Measurements from ENCODE around the gene PANX1.

PANX1 gene

GRCh38 chr11:94142308-94143281 is 14.0 kb downstream of the PANX1 start:
- Histone ChIP-seq H3K4me1 (ENCODE audit: control extremely low read depth in 1 of 4, control insufficient read depth in 4 of 4, insufficient read depth in 4 of 4, low read length in 3 of 4) (peaks cover 0 to 15% (median 10%) of the 10 kb centered on the region in 4 experiments), H3K4me3 (ENCODE audit: control insufficient read depth in 1 of 7, extremely low read depth in 1 of 7, insufficient read depth in 4 of 7, low read depth in 2 of 7, low read length in 6 of 7) (no peak overlapping the region), H3K36me3 (ENCODE audit: control insufficient read depth in 4 of 4, insufficient read depth in 4 of 4, low read length in 3 of 4) (no peaks in the 10 kb centered on the region), H3K9me3 (ENCODE audit: control extremely low read depth in 1 of 5, control insufficient read depth in 4 of 5, insufficient read depth in 2 of 5, low read depth in 1 of 5, low read length in 4 of 5) (peaks cover 0 to 10% (median 0%) of the 10 kb centered on the region in 5 experiments), H3K27me3 (replicated peaks in 2 of 5; ENCODE audit: control insufficient read depth in 4 of 5, insufficient read depth in 5 of 5, low read length in 4 of 5) (no peaks in the 10 kb centered on the region), H3K27ac (ENCODE audit: insufficient read depth in 1 of 2, low read depth in 1 of 2, low read length in 2 of 2, poor library complexity in 1 of 2, severe bottlenecking in 2 of 2) (no peak overlapping the region)
- WGBS (ENCODE audit: insufficient coverage): 97% methylated on average over 6 of the region's 7 CpGs
- ChIA-PET CTCF (interaction anchor here (1.3 to 1.5 kb wide), 2 partner anchors 13 to 42 kb away, joined by 3 read pairs; no protein-coding TSS in a partner anchor), POLR2A (interaction anchor here (0.6 kb wide), 1 partner anchor 26 kb away, joined by 3 read pairs; no protein-coding TSS in a partner anchor)
- DNase-seq: no peak

GRCh38 chr11:94144216-94144615 is 15.6 kb downstream of the PANX1 start:
- ChIA-PET CTCF (interaction anchor here (1.0 to 1.5 kb wide), 3 partner anchors 9 to 40 kb away, joined by 3 to 4 read pairs (median 3); no protein-coding TSS in a partner anchor), POLR2A (no interaction called here)
- Histone ChIP-seq H3K27me3 (replicated peaks in 2 of 5; ENCODE audit: control insufficient read depth in 4 of 5, insufficient read depth in 5 of 5, low read length in 4 of 5) (no peaks in the 10 kb centered on the region), H3K36me3 (ENCODE audit: control insufficient read depth in 4 of 4, insufficient read depth in 4 of 4, low read length in 3 of 4) (no peaks in the 10 kb centered on the region), H3K27ac (ENCODE audit: insufficient read depth in 1 of 2, low read depth in 1 of 2, low read length in 2 of 2, poor library complexity in 1 of 2, severe bottlenecking in 2 of 2) (no peak overlapping the region), H3K9me3 (ENCODE audit: control extremely low read depth in 1 of 5, control insufficient read depth in 4 of 5, insufficient read depth in 2 of 5, low read depth in 1 of 5, low read length in 4 of 5) (peaks cover 0 to 4% (median 0%) of the 10 kb centered on the region in 5 experiments), H3K4me1 (ENCODE audit: control extremely low read depth in 1 of 4, control insufficient read depth in 4 of 4, insufficient read depth in 4 of 4, low read length in 3 of 4) (peaks cover 0 to 18% (median 10%) of the 10 kb centered on the region in 4 experiments), H3K4me3 (ENCODE audit: control insufficient read depth in 1 of 7, extremely low read depth in 1 of 7, insufficient read depth in 4 of 7, low read depth in 2 of 7, low read length in 6 of 7) (no peak overlapping the region)
- WGBS (ENCODE audit: insufficient coverage): 95% methylated on average over 2 of the region's 3 CpGs
- DNase-seq: no peak

GRCh38 chr11:94144664-94145063 is 16.0 kb downstream of the PANX1 start:
- no peak for DNase-seq
- H3K27ac ChIP-seq (ENCODE audit: insufficient read depth in 1 of 2, low read depth in 1 of 2, low read length in 2 of 2, poor library complexity in 1 of 2, severe bottlenecking in 2 of 2): no peak overlapping the region
- peaks cover 0 to 18% (median 10%) of the 10 kb centered on the region in 4 experiments for H3K4me1 ChIP-seq (ENCODE audit: control extremely low read depth in 1 of 4, control insufficient read depth in 4 of 4, insufficient read depth in 4 of 4, low read length in 3 of 4)
- no peaks in the 10 kb centered on the region for H3K27me3 ChIP-seq (replicated peaks in 2 of 5; ENCODE audit: control insufficient read depth in 4 of 5, insufficient read depth in 5 of 5, low read length in 4 of 5)
- ChIA-PET CTCF (interaction anchor here (1.0 kb wide), 2 partner anchors 9 to 30 kb away, joined by 3 to 4 read pairs; no protein-coding TSS in a partner anchor), POLR2A (no interaction called here)
- no CpG with 5 or more reads among the region's 1 CpG for WGBS (ENCODE audit: insufficient coverage)
- H3K9me3 ChIP-seq (ENCODE audit: control extremely low read depth in 1 of 5, control insufficient read depth in 4 of 5, insufficient read depth in 2 of 5, low read depth in 1 of 5, low read length in 4 of 5): peaks cover 0 to 3% (median 0%) of the 10 kb centered on the region in 5 experiments
- H3K36me3 ChIP-seq (ENCODE audit: control insufficient read depth in 4 of 4, insufficient read depth in 4 of 4, low read length in 3 of 4): no peaks in the 10 kb centered on the region
- H3K4me3 ChIP-seq (ENCODE audit: control insufficient read depth in 1 of 7, extremely low read depth in 1 of 7, insufficient read depth in 4 of 7, low read depth in 2 of 7, low read length in 6 of 7): no peak overlapping the region

- WGBS (ENCODE audit: insufficient coverage): 80% methylated on average over 1 of the region's 2 CpGs
- ChIA-PET POLR2A (no interaction called here), CTCF (no interaction called here)
- DNase-seq: no peak
- H3K27me3 ChIP-seq (replicated peaks in 2 of 5; ENCODE audit: control insufficient read depth in 4 of 5, insufficient read depth in 5 of 5, low read length in 4 of 5): no peaks in the 10 kb centered on the region
- no peak overlapping the region for H3K4me3 ChIP-seq (ENCODE audit: control insufficient read depth in 1 of 7, extremely low read depth in 1 of 7, insufficient read depth in 4 of 7, low read depth in 2 of 7, low read length in 6 of 7)
- no peaks in the 10 kb centered on the region for H3K36me3 ChIP-seq (ENCODE audit: control insufficient read depth in 4 of 4, insufficient read depth in 4 of 4, low read length in 3 of 4)
- H3K27ac ChIP-seq (ENCODE audit: insufficient read depth in 1 of 2, low read depth in 1 of 2, low read length in 2 of 2, poor library complexity in 1 of 2, severe bottlenecking in 2 of 2): no peak overlapping the region
- peaks cover 0 to 19% (median 11%) of the 10 kb centered on the region in 4 experiments for H3K4me1 ChIP-seq (ENCODE audit: control extremely low read depth in 1 of 4, control insufficient read depth in 4 of 4, insufficient read depth in 4 of 4, low read length in 3 of 4)
- no peaks in the 10 kb centered on the region for H3K9me3 ChIP-seq (ENCODE audit: control extremely low read depth in 1 of 5, control insufficient read depth in 4 of 5, insufficient read depth in 2 of 5, low read depth in 1 of 5, low read length in 4 of 5)
Observed at GRCh38 chr11:94145431-94145830, 16.8 kb downstream of the PANX1 start.

- ChIA-PET CTCF (no interaction called here), POLR2A (no interaction called here)
- Histone ChIP-seq H3K36me3 (ENCODE audit: control insufficient read depth in 4 of 4, insufficient read depth in 4 of 4, low read length in 3 of 4) (no peaks in the 10 kb centered on the region), H3K4me1 (ENCODE audit: control extremely low read depth in 1 of 4, control insufficient read depth in 4 of 4, insufficient read depth in 4 of 4, low read length in 3 of 4) (peaks cover 0 to 24% (median 14%) of the 10 kb centered on the region in 4 experiments), H3K9me3 (ENCODE audit: control extremely low read depth in 1 of 5, control insufficient read depth in 4 of 5, insufficient read depth in 2 of 5, low read depth in 1 of 5, low read length in 4 of 5) (no peaks in the 10 kb centered on the region), H3K4me3 (ENCODE audit: control insufficient read depth in 1 of 7, extremely low read depth in 1 of 7, insufficient read depth in 4 of 7, low read depth in 2 of 7, low read length in 6 of 7) (no peak overlapping the region), H3K27ac (ENCODE audit: insufficient read depth in 1 of 2, low read depth in 1 of 2, low read length in 2 of 2, poor library complexity in 1 of 2, severe bottlenecking in 2 of 2) (no peak overlapping the region), H3K27me3 (replicated peaks in 2 of 5; ENCODE audit: control insufficient read depth in 4 of 5, insufficient read depth in 5 of 5, low read length in 4 of 5) (no peaks in the 10 kb centered on the region)
- WGBS (ENCODE audit: insufficient coverage): 100% methylated on average over 2 of the region's 4 CpGs
- DNase-seq: no peak
Observed at GRCh38 chr11:94145916-94146315, 17.3 kb downstream of the PANX1 start.

GRCh38 chr11:94147433-94147845 is 18.8 kb downstream of the PANX1 start:
- no peaks in the 10 kb centered on the region for H3K27me3 ChIP-seq (replicated peaks in 2 of 5; ENCODE audit: control insufficient read depth in 4 of 5, insufficient read depth in 5 of 5, low read length in 4 of 5)
- H3K4me1 ChIP-seq (ENCODE audit: control extremely low read depth in 1 of 4, control insufficient read depth in 4 of 4, insufficient read depth in 4 of 4, low read length in 3 of 4): peaks cover 0 to 32% (median 9%) of the 10 kb centered on the region in 4 experiments
- CTCF ChIA-PET: no interaction called here
- H3K9me3 ChIP-seq (ENCODE audit: control extremely low read depth in 1 of 5, control insufficient read depth in 4 of 5, insufficient read depth in 2 of 5, low read depth in 1 of 5, low read length in 4 of 5): no peaks in the 10 kb centered on the region
- no peak overlapping the region for H3K4me3 ChIP-seq (ENCODE audit: control insufficient read depth in 1 of 7, extremely low read depth in 1 of 7, insufficient read depth in 4 of 7, low read depth in 2 of 7, low read length in 6 of 7)
- 84% methylated on average over 7 of the region's 9 CpGs for WGBS (ENCODE audit: insufficient coverage)
- peak in 2 of 3 donors; percentile 35 to 50 for DNase-seq
- no peak overlapping the region for H3K27ac ChIP-seq (ENCODE audit: insufficient read depth in 1 of 2, low read depth in 1 of 2, low read length in 2 of 2, poor library complexity in 1 of 2, severe bottlenecking in 2 of 2)
- H3K36me3 ChIP-seq (ENCODE audit: control insufficient read depth in 4 of 4, insufficient read depth in 4 of 4, low read length in 3 of 4): no peaks in the 10 kb centered on the region
- POLR2A ChIA-PET: no interaction called here

GRCh38 chr11:94148189-94148588 is 19.5 kb downstream of the PANX1 start:
- no peak overlapping the region for H3K4me3 ChIP-seq (ENCODE audit: control insufficient read depth in 1 of 7, extremely low read depth in 1 of 7, insufficient read depth in 4 of 7, low read depth in 2 of 7, low read length in 6 of 7)
- ChIA-PET POLR2A (no interaction called here), CTCF (no interaction called here)
- no CpG with 5 or more reads among the region's 2 CpGs for WGBS (ENCODE audit: insufficient coverage)
- no peaks in the 10 kb centered on the region for H3K9me3 ChIP-seq (ENCODE audit: control extremely low read depth in 1 of 5, control insufficient read depth in 4 of 5, insufficient read depth in 2 of 5, low read depth in 1 of 5, low read length in 4 of 5)
- no peaks in the 10 kb centered on the region for H3K36me3 ChIP-seq (ENCODE audit: control insufficient read depth in 4 of 4, insufficient read depth in 4 of 4, low read length in 3 of 4)
- H3K27me3 ChIP-seq (replicated peaks in 2 of 5; ENCODE audit: control insufficient read depth in 4 of 5, insufficient read depth in 5 of 5, low read length in 4 of 5): no peaks in the 10 kb centered on the region
- no peak overlapping the region for H3K27ac ChIP-seq (ENCODE audit: insufficient read depth in 1 of 2, low read depth in 1 of 2, low read length in 2 of 2, poor library complexity in 1 of 2, severe bottlenecking in 2 of 2)
- no peak for DNase-seq
- peaks cover 0 to 38% (median 12%) of the 10 kb centered on the region in 4 experiments for H3K4me1 ChIP-seq (ENCODE audit: control extremely low read depth in 1 of 4, control insufficient read depth in 4 of 4, insufficient read depth in 4 of 4, low read length in 3 of 4)

Measured in common myeloid progenitor, CD34-positive (primary cell).